ENCODE results near the gene SFXN5.

Gene SFXN5

DNA sequence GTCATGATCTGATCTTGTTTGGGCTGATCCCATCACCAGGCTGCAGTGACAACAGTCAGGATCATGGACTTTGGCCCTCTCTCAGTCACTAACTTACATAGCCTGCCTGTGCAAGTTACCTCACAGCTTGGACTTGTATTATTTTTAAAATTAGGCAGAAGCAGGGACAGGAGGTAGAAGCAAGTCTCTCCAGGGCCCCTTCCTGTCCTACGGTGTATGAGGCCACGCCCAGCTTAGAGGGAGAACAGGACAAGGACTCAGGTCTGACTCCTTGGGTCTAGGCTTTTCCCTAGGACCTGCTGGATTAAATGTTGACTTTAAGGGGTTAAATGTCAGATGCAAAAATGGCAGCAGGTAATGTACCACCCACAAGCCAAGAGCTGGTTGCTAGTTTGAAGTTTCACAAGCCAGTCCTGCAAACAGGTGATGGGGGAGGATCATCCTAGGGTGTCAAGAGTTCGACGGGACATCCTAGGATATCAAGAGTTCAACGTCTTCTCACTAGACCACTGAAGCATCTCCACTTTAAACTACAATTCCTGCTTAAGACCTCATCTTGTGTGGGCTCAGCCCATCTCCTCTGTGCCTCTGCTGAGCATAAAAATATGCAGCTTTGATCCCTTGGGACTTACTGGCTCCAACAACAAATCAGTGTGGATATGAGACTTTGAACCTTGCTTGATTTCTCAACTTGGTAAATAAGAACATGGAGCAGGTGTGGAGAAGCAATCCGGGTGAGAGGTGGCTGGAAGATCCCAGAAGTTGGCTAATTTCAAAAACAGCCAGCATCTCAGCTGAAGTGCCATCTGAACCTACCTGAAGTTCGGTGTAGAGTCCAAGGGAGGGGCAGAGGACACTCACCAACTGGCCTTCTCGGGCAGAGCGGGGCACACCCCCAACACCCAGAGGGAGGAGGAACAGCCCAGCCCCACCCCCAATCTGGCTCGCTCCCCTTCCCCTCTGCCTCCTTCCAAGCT is 39.5 kb downstream of the SFXN5 start:
- TF ChIP-seq, protein P1, sequence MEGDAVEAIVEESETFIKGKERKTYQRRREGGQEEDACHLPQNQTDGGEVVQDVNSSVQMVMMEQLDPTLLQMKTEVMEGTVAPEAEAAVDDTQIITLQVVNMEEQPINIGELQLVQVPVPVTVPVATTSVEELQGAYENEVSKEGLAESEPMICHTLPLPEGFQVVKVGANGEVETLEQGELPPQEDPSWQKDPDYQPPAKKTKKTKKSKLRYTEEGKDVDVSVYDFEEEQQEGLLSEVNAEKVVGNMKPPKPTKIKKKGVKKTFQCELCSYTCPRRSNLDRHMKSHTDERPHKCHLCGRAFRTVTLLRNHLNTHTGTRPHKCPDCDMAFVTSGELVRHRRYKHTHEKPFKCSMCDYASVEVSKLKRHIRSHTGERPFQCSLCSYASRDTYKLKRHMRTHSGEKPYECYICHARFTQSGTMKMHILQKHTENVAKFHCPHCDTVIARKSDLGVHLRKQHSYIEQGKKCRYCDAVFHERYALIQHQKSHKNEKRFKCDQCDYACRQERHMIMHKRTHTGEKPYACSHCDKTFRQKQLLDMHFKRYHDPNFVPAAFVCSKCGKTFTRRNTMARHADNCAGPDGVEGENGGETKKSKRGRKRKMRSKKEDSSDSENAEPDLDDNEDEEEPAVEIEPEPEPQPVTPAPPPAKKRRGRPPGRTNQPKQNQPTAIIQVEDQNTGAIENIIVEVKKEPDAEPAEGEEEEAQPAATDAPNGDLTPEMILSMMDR (IDR thresholded peaks at IDR 0.05; ENCODE audit: low read depth, low read length, missing control alignments) = no peak
- no peak for DNase-seq (ENCODE audit: low read depth)
- H3K4me3 ChIP-seq (ENCODE audit: low read depth, low read length) = no peak overlapping the region

DNA sequence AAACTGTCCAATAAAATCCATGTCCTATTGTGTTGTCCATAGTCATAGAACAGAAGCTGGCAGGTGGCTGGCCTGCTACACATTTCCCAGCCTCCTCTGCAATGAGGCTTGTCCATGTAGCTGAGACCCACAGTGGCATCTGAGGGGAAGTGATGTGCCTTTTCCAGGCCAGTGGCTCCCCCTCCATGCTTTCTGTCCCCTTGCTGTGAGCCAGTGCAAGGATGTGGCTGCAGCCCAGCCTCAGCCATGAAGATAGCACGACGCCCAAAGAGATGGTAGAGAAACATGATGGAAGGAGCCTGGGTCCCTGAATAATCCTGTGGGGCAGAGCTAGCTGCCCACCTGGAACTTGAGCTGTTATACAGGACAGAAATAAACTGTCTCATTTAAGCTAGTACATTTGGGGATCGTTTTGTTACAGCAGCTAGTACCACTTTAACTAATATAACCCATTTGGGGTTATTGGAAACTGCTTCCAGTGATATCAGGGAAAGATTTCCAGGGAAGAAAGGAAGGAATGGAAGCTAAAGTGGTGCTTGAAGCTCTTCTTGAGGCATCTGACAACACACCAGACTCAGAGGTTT is 40.3 kb downstream of the SFXN5 start:
- no peak overlapping the region for H3K4me3 ChIP-seq (ENCODE audit: low read depth, low read length)
- DNase-seq (ENCODE audit: low read depth) = no peak
- TF ChIP-seq, protein P1 (IDR thresholded peaks at IDR 0.05; ENCODE audit: low read depth, low read length, missing control alignments) = no peak

DNA sequence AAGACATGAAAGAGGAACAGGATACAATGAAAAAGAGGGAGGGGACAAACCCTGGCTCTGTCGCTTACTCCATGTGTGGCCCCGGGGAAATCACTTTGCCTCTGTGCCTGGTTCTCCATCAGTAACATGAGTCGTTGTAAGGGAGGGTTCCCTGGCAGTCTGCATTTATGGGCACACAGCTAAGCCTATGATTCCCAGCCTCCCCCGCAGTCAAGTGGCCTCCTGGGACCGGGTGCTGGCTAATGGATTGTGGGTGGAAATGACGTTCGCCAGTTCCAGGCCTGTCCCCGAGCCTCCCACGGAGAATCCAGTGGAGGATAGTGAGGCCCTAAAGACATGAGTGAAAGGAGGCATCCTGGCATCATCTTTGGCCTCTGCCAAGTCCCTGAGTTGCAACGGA is 42.7 kb downstream of the SFXN5 start:
- no peak for DNase-seq (ENCODE audit: low read depth)
- TF ChIP-seq, protein P1 (IDR thresholded peaks at IDR 0.05; ENCODE audit: low read depth, low read length, missing control alignments) = no peak
- no peak overlapping the region for H3K4me3 ChIP-seq (ENCODE audit: low read depth, low read length)

DNA sequence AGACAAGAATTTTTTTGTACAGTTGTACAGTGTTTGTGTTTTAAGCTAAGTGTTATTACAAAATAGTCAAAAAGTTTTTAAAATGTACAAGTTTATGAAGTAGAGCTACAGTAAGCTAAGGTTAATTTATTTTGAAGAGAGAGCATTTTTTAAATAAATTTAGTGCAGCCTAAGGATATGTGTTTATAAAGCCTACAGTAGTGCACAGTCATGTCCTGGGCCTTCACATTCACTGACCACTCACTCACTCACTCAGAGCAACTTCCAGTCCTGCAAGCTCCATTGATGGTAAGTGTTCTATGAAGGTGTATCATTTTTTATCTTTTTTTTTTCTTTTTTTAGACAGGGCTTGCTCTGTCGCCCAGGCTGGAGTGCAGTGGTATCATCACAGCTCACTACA is 44.2 kb downstream of the SFXN5 start:
- no peak overlapping the region for H3K4me3 ChIP-seq (ENCODE audit: low read depth, low read length)
- TF ChIP-seq, protein P1 (IDR thresholded peaks at IDR 0.05; ENCODE audit: low read depth, low read length, missing control alignments) = no peak
- DNase-seq (ENCODE audit: low read depth) = no peak

DNA sequence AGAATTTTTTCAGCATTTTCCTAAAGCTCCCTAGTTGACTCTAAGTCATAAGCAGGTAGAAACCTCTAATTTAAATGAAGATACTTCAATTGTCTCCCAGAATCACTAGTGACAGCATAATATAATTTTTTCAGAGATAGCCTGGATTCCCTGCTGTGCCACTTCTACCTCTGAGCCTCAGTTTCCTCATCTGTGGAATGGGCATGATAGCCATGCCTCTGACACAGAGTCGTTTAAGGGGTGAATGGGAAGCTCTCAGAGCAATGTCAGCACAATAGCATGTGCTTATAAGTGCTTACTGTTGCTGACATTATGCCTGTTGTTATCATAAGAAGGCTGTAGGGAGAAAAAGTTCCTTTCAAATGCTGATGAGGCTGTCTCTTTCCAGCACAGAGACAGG is 48.0 kb downstream of the SFXN5 start:
- TF ChIP-seq, protein P1 (IDR thresholded peaks at IDR 0.05; ENCODE audit: low read depth, low read length, missing control alignments) = no peak
- no peak for DNase-seq (ENCODE audit: low read depth)
- no peak overlapping the region for H3K4me3 ChIP-seq (ENCODE audit: low read depth, low read length)

DNA sequence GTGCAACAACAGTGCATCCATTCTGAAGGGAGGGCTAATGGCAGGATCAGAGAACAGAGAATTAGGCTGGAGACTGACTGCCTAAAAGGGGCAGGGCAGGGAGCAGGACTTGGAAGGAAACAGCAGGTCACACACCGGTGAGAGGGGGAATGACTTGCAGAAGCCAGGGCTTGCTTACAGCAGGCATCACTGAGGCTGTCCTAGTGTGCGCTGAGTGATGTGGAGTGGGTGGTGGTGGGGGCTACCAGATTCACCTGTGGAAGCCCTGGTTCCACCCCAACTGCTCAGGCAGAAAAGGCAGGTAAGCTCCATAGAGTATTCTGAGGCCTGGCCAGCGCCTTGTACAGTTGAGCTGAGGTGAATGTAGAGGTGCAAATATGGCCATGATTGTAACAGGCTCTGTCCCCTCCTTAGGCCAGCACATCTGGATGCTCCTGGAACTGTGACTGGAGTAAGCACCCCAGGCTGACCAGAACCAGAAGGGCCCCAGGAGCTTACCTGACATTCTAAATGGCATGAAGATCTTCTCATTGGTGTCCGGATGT is 49.4 kb downstream of the SFXN5 start:
- no peak for DNase-seq (ENCODE audit: low read depth)
- TF ChIP-seq, protein P1 (IDR thresholded peaks at IDR 0.05; ENCODE audit: low read depth, low read length, missing control alignments) = no peak
- no peak overlapping the region for H3K4me3 ChIP-seq (ENCODE audit: low read depth, low read length)

Measured in GM12864 (cell line).